ENCODE measurements around the gene SLC12A4.
"Not testable (repeated sequence)": the region's sequence is repeated elsewhere in the genome, so short reads cannot be mapped to it uniquely, and the experiment has no call there.

The SLC12A4 gene

GRCh38 chr16:67968400-67969253 lies at the start of gene SLC12A4:
SLC12A4 (minus strand) TSS chr16:67968637; CDS start chr16:67968553, 84 bp downstream.
- DNase-seq, result no peak

- no peak for DNase-seq
Observed at GRCh38 chr16:68015681-68016080, 47.2 kb upstream of the SLC12A4 start, which contains the start of gene DPEP2NB. DPEP2NB (minus strand) TSS chr16:68015911; CDS start chr16:68015770, 141 bp downstream.

DNA sequence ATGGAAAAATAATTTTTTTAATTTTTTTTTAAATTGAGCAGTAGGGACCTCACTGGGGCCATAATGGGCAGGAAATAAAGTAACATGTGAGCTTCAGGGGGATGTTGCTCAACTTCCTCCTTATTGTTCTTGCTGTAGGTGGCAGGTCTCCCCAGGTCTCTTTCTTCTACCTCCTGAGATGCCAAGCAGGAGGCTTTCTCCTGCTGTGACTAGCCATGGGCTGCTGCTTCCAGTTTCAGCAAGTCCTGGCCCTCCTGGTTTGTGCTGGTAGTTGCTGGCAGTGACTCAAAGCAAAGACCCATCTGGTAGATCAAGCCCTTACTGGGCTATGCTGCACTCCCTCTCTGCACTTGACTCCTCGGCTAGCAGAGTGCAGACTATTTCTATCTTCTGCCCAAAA lies 45.0 kb upstream of the SLC12A4 start:
- DNase-seq, result no peak

DNA sequence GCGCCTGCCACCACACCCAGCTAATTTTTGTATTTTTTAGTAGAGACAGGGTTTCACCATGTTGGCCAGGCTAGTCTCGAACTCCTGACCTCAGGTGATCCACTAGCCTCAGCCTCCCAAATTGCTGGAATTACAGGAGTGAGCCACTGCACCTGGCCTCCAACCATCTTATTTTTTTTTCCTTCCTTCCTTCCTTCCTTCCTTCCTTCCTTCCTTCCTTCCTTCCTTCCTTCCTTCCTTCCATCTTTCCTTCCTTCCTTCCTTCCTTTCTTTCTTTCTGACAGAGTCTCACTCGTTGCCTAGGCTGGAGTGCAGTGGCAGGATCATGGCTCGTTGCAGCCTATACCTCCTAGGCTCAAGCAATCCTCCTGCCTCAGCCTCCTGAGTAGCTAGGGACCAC lies 41.4 kb upstream of the SLC12A4 start:
- DNase-seq, result not testable (repeated sequence)

DNA sequence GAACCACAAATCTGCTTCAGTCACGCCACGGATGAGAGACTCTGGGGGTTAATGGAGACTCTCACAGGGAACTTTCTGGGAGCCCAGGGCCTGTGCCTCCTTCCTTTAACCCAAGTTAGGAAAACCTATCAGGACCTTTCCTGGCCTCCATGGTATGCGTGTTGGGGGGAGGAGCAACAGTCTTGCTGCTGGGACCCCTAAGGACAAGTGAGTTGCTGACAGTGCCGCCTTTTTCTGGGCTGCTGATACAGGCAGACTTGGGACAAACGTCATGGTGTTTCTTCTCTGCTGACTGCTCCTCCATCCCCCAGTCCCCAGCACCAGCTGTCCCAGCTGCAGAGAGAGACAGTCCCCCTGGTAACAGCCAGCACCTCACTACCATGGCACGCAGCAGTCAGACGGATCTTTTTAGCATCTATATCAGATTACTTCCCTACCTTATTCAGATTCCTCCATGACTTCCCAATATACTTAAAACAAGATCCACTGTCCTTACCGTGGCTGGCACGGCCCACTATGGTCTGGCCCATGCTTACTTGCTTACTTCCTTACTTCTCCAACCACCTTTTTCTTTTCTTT lies 40.8 kb upstream of the SLC12A4 start:
- no peak for DNase-seq

DNA sequence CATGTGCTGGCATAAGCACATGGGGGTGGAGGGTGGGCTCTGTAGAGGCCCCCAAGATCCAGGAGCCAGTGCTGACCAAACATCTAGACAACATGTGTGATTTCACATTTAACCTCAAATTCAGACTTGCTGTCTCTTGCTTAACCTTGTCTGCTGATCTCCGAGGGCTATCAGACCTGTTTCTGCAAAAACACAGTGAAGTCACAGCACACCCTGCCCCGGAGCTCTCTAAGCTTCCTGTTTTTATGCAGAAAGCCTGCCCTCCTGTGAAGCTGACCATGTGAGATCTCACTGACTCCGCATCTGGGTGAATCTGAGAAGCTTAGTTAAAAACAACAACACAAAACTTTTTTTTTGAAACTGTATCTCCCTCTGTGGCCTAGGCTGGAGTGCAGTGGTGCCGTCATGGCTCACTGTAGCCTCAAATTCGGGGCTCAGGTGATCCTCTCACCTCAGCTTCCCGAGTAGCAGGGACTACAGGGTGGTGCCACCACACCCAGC lies 37.4 kb upstream of the SLC12A4 start:
- DNase-seq, result no peak

DNA sequence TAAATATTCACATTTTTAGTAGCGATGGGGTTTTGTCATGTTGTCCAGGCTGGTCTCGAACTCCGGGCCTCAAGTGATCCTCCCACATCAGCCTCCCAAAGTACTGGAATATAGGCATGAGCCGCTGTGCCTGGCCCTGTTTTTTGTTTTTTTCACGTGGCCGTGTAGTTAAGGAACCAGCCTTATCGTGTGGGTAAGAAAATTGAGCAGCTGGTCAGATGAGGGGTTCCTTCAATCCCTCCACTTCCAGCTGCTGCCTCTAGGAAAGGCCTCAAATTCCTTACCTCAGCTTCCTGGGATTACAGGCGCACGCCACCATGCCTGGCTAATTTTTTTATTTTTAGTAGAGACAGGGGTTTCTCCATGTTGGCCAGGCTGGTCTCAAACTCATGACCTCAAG lies 36.8 kb upstream of the SLC12A4 start:
- DNase-seq, result no peak

DNA sequence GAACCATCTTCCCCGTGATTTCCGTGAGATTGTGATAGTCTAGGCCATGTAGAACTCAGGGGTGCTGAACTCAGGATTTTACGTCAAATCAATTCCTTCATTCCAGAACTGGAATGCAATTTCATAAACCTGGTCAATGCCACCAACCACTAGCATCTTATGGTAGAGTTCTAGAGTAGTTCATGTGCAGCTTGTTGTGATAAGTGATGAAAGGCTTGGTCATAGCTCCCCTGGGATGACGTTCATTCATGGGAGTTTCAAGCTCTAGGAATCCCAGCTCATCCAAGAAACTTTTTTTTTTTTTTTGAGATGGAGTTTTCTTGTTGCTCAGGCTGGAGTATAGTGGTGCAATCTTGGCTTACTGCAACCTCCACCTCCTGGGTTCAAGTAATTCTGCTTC lies 34.6 kb upstream of the SLC12A4 start:
- DNase-seq, result no peak

DNA sequence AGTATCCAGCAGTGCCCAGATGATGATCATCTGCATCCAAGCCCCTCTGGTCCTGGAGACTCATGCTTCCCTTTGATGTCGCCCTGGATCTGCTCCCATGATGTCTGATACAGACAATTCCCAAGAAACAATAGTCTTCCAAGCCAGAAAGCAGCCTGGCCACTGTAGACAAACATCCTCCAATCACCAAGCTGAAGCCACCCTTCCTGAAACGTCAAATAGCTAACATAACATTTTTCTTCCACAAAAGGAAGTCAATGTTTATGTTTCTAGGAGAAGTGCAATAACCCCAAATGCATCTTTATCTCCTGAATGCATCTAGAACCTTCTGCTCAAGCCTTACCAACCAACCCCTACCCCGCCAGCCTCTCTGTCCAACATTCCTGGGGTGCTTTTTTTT lies 32.0 kb upstream of the SLC12A4 start:
- DNase-seq, result no peak

DNA sequence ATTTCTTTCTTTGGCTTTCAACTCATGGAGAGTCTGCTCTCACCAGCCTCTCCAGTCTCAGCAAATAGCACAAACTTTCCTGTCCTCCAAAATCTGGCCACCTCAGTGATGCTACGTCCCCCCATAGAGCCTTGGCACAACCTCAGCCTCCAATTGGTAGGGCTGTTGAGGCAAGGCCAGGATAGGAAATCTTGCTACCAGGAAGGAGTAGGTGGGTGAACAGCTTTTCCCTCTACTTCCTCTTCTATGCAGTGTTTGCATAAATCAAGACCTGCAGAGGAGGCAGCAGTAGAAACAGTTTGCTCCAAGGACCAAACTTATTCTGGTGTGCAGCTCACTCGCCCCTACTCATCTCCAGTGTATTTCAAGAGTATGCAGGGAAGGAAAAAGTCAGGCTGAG lies 31.5 kb upstream of the SLC12A4 start:
- DNase-seq, result no peak

- DNase-seq, result not testable (repeated sequence)
Observed at GRCh38 chr16:67998779-67999688, 30.6 kb upstream of the SLC12A4 start, which contains the start of gene DPEP2. DPEP2 (minus strand) TSS chr16:67999484; CDS start chr16:67993212, 6,272 bp downstream.

DNA sequence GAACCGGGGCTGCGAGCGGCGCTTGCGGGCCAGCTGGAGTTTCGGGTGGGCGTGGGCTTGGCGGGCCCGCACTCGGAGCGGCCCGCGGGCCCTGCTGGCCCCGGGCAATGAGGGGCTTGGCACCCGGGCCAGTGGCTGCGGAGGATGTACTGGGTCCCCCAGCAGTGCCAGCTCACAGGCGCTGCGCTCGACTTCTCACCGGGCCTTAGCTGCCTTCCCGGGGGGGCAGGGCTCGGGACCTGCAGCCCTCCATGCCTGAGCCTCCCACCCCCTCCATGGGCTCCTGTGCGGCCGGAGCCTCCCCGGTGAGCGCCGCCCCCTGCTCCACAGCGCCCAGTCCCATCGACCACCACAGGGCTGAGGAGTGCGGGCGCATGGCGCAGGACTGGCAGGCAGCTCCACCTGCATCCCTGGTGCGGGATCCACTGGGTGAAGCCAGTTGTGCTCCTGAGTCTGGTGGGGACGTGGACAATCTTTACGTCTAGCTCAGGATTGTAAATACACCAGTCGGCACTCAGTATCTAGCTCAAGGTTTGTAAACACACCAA lies 29.9 kb upstream of the SLC12A4 start:
- not testable (repeated sequence) for DNase-seq

DNA sequence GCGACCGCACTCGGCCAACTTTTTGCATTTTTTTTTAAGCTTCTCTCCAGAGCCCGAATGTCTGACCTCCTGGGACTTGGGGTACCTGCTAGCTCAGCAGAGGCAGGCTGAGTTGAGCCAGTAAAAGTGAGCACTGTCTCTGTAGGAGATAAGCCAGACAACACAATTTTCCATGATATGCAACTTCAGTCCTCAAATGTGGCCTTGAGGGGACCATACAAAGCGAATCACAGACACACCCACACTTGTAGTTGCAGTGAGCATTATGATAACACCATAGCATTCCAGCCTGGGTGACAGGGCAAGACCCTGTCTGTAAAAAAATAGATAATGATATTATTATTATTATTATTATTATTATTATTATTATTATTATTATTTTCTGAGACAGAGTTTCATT lies 28.2 kb upstream of the SLC12A4 start:
- DNase-seq, result no peak

DNA sequence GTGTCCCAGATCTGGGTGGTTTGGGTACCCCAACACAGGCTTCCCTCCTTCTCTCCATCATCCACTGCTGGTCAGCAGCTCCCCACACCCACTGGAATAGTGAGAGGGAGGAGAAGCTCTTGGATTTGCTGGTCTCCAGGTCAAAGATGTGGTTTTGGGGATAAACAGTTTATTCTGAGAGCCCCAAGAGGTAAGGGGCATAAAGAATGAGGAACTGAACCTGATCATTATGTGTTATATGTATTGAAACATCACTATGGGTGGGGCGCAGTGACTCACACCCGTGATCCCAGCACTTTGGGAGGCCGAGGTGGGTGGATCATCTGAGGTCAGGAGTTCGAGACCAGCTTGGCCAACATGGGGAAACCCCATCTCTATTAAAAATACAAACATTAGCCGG lies 27.0 kb upstream of the SLC12A4 start:
- no peak for DNase-seq

DNA sequence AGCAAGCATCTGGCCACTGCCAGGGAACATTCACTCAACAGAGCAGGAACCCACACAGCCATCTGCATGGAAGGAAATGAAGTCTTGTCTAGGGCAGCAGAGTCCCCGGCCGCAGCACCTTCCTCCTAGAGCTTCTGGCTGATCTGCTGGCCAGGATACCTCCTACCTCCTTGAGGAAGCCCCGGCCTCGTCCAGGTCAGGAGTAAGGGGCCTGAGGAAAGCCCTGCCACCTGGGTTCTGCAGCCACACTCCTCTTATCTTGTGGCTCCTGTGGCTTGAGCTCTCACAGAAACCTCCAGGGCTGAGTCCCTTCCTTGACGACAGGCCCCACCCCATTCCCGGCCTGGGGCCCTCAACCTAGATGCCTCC lies 25.6 kb upstream of the SLC12A4 start:
- DNase-seq, result not testable (repeated sequence)

DNA sequence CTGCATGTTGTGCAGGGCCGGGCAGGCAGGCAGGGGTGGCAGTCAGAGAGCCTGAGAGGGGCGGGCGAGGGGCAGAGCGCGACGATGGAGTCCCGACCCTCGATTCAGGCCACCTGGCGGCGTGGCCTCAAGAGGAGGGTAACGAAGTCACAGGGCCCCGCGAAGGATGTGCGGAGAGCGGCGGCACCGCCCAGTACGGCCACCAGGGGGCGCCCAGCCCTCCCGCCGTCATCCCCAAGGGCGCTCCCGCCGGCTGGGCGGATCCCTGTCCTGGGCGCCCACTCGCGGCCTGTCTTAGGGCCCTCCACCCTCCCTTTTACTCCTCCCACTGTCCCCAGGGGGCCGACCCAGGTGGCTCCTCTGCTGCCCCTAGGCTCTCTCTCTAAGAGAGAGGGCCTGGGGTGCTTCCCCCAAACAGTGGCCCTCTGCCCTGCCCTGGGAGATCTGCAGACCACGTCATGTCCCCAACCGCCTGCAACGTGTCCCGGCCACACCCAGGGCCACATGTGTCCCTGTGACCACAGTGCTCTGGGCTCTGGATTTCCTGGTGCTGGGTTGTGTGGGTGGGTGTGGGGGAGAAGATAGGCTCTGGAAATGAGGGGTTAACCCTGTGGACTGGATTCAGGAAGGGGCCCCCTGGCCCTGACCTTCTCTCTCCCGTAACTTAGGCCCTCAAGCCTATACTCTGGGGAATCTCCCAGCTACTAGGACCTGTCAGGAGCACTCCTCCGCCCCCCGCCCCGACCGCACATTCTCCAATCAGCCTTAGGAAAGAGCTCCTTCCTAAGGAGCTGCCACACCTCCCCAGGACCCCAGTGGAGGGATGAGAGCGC lies 25.0 kb upstream of the SLC12A4 start:
- DNase-seq, result peak in 1 of 2 experiments; percentile 55

- DNase-seq, result no peak
Observed at GRCh38 chr16:67992661-67993206, 24.3 kb upstream of the SLC12A4 start.

GRCh38 chr16:67990018-67990386 lies 21.6 kb upstream of the SLC12A4 start:
- no peak for DNase-seq

GRCh38 chr16:67989322-67990017 lies 21.0 kb upstream of the SLC12A4 start:
- DNase-seq, result no peak

DNA sequence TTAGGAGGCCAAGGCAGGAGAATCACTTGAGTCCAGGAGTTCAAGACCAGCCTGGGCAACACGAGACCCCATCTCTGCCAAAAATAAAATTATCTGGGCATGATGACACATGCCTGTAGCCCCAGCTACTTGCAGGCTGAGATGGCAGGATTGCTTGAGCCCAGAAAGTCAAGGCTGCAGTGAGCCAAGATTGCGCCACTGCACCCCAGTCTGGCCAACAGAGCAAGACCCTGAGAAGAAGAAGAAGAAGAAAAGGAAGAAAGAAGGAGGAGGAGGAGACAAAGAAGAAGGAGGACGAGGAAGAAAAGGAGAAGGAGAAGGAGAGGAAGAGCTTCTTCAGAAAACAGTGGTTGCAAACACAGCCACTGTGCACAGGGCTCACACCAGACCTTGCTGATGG lies 20.2 kb upstream of the SLC12A4 start:
- DNase-seq, result no peak
